ENCODE data around the gene FBXL20.

FBXL20 gene

DNA sequence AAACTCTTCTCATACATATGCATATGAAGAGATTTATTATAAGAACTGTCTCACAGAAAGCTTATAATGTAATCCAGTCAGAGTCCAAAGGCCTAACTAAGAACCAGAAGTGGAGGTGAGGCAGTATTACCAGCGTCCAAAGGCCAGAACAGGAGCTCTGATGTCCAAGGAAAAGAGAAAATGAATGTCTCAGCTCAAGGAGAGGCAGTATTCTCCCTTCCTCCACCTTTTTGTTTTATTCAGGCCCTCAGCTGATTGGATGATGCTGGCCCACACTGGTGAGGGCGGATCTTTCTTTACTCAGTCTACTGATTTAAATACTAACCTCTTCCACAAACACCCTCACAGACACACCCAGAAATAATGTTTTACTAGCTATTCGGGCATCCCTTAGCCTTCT lies 43.4 kb downstream of the FBXL20 start:
- TF ChIP-seq GATA2 (IDR thresholded peaks at IDR 0.05; ENCODE audit: low read depth, low read length) (no peak), GATA3 (IDR thresholded peaks at IDR 0.05; ENCODE audit: low read depth, low read length) (no peak)

GRCh38 chr17:39357488-39357887 lies 43.9 kb downstream of the FBXL20 start:
- no peak for TF ChIP-seq GATA2 (IDR thresholded peaks at IDR 0.05; ENCODE audit: low read depth, low read length)
- TF ChIP-seq GATA3 (IDR thresholded peaks at IDR 0.05; ENCODE audit: low read depth, low read length) = no peak

DNA sequence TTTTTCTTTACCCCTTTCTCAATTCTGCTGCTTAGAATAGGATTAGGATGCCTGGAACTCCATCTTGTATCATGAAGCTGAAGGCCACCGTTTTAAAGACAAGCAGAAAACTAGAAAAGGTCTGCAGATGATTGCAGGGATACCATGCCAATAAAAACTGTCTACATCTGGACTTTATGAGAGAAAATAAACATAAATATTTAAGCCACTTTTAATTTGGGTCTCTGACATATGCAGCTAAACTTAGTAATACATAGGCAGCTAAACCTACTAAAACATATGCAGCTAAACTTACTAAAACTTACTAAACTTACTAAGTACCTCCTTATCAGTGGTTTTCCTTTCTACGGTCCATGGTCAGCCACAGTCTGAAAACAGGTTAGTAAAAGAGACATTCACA lies 48.4 kb downstream of the FBXL20 start:
- TF ChIP-seq GATA3 (IDR thresholded peaks at IDR 0.05; ENCODE audit: low read depth, low read length) = no peak

GRCh38 chr17:39352511-39352910 lies 48.9 kb downstream of the FBXL20 start:
- no peak for TF ChIP-seq GATA2 (IDR thresholded peaks at IDR 0.05; ENCODE audit: low read depth, low read length)
- no peak for TF ChIP-seq GATA3 (IDR thresholded peaks at IDR 0.05; ENCODE audit: low read depth, low read length)

- TF ChIP-seq GATA2 (IDR thresholded peaks at IDR 0.05; ENCODE audit: low read depth, low read length) (no peak), GATA3 (IDR thresholded peaks at IDR 0.05; ENCODE audit: low read depth, low read length) (no peak)
These were observed 49.9 kb downstream of the FBXL20 start for GRCh38 chr17:39351508-39351907.

- TF ChIP-seq GATA2 (IDR thresholded peaks at IDR 0.05; ENCODE audit: low read depth, low read length) (no peak), GATA3 (IDR thresholded peaks at IDR 0.05; ENCODE audit: low read depth, low read length) (no peak)
These were observed 52.2 kb downstream of the FBXL20 start for GRCh38 chr17:39349246-39349645.

GRCh38 chr17:39341541-39341940 lies 59.9 kb downstream of the FBXL20 start:
- TF ChIP-seq GATA2 (IDR thresholded peaks at IDR 0.05; ENCODE audit: low read depth, low read length) (no peak), GATA3 (IDR thresholded peaks at IDR 0.05; ENCODE audit: low read depth, low read length) (no peak)

DNA sequence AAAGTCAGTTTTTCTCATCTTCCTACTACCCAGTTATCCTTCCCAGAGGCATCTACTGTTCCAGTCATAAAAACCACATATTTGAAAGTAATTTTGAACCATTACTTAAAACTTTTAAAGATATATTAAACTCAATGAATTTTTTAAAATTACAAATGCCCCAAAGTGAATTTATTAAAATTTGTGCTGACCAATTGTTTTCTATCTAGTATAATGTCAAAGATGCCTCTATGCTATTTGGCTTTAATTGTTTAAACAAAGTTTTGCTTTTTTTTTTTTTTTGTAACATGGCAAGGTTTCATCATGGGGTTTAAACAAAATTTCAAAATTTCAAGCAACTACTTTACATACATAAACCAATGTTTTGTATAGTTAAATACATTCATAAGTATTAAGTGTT lies 60.7 kb downstream of the FBXL20 start:
- TF ChIP-seq GATA2 (IDR thresholded peaks at IDR 0.05; ENCODE audit: low read depth, low read length) (no peak), GATA3 (IDR thresholded peaks at IDR 0.05; ENCODE audit: low read depth, low read length) (no peak)

GRCh38 chr17:39339272-39339671 lies 62.2 kb downstream of the FBXL20 start:
- TF ChIP-seq GATA3 (IDR thresholded peaks at IDR 0.05; ENCODE audit: low read depth, low read length) = no peak
- no peak for TF ChIP-seq GATA2 (IDR thresholded peaks at IDR 0.05; ENCODE audit: low read depth, low read length)

DNA sequence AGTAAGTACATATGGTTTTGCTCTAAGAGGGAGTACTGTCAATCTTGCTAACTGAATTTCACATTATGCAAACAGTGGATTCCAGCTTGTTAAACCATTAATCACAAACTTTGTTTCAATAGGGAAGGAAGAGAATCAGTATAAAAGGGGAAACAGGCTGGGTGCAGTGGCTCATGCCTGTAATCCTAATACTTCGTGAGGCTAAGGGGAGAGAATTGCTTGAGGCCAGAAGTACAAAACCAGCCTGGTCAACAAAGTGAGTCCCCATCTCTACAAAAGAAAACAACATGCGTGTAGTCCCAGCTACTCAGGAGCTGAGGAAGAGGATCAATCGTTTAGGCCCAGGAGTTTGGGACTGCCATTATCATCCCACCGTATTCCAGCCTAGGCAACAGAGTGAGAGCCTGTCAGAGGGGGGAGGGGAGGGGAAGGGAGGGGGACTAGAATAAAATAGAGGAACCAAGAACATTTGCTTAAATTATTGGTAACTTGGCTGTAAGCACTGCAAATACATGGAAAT lies 65.7 kb downstream of the FBXL20 start:
- TF ChIP-seq GATA3 (IDR thresholded peaks at IDR 0.05; ENCODE audit: low read depth, low read length) = no peak
- no peak for TF ChIP-seq GATA2 (IDR thresholded peaks at IDR 0.05; ENCODE audit: low read depth, low read length)

GRCh38 chr17:39332092-39332491 lies 69.3 kb downstream of the FBXL20 start:
- TF ChIP-seq GATA3 (IDR thresholded peaks at IDR 0.05; ENCODE audit: low read depth, low read length) (no peak), GATA2 (IDR thresholded peaks at IDR 0.05; ENCODE audit: low read depth, low read length) (no peak)

DNA sequence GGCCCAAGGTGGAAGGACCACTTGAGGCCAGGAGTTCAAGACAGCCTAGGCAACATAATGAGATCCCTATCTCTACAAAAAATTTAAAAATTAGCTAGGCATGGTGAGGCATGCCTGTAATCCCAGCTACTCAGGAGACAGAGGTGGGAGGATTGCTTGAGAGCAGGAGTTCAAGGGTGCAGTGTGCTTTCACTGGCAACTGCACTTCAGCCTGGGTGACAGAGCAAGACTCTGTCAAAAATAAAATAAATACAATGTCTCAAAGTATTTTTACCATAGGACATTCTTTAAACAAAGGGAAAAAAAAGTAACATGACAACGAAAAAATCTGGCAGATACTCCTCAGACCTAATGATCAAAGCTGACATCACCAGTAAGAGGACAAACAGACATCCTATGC lies 72.6 kb downstream of the FBXL20 start:
- TF ChIP-seq GATA2 (IDR thresholded peaks at IDR 0.05; ENCODE audit: low read depth, low read length) (no peak), GATA3 (IDR thresholded peaks at IDR 0.05; ENCODE audit: low read depth, low read length) (no peak)

- TF ChIP-seq GATA2 (IDR thresholded peaks at IDR 0.05; ENCODE audit: low read depth, low read length) (no peak), GATA3 (IDR thresholded peaks at IDR 0.05; ENCODE audit: low read depth, low read length) (no peak)
These were observed 74.3 kb downstream of the FBXL20 start for GRCh38 chr17:39327109-39327508.

DNA sequence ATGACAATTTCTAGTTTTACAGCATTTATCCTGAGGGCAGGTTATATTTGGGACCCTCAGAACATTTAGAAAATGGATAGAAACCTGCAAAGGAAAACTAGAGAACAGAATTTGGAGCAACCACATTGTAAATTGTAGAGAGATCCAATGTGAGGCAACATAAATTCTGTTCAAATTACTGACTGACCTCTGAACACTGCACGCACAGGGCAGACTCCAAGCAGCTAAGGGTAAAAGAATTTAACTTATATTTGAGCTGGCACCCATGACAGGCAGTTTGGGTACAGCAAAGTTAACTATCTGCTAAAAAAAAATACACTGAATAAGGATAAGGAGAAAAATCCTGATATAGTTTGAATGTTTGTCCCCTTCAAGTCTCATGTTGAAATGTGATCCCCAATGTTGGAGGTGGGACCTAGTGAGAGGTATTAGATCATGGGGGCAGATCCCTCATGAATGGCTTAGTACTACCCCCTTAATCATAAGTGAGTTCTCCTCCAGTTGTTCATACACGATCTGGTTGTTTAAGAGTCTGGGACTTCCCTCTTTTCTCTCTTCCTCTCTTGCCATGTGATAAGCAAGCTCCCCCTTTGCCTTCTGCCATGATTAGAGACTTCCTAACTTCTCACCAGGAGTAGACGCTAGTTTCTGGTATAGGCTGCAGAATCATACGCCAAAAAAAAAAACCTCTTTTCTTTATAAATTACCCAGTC lies 75.7 kb downstream of the FBXL20 start:
- TF ChIP-seq GATA3 (IDR thresholded peaks at IDR 0.05; ENCODE audit: low read depth, low read length) (no peak), GATA2 (IDR thresholded peaks at IDR 0.05; ENCODE audit: low read depth, low read length) (no peak)

DNA sequence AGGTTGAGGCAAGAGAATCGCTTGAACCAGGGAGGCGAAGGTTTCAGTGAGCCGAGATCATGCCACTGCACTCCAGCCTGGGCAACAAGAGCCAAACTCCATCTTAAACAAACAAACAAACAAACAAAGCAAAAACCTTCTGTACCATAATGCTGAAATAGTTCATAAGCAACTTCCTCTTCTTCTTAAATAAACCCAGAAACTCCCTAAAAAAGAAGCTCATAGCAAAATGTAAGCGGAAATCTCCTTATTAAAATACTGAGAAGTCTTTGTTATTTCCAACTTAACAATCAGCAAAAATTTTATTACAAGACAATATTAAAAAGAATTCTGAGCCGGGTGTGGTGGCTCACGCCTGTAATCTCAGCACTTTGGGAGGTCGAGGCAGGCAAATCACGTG lies 82.8 kb downstream of the FBXL20 start:
- TF ChIP-seq GATA3 (IDR thresholded peaks at IDR 0.05; ENCODE audit: low read depth, low read length) (no peak), GATA2 (IDR thresholded peaks at IDR 0.05; ENCODE audit: low read depth, low read length) (no peak)
